NCI-H1092 treated with DMSO at 0.1 percent for 48 hours (cell line): Measurements from ENCODE around the gene HDLBP.

Experiments used
- DNase-seq: peaks from one replicate; lab custom pipeline; 2025; lab: John Stamatoyannopoulos, UW

The HDLBP gene

GRCh38 chr2:241193271-241193670, 122.2 kb downstream of the HDLBP start:
- DNase-seq: no peak

- DNase-seq: no peak
Observed at GRCh38 chr2:241191081-241191480, 124.4 kb downstream of the HDLBP start.

GRCh38 chr2:241190291-241190981, 125.0 kb downstream of the HDLBP start:
- DNase-seq: no peak

GRCh38 chr2:241189856-241190201, 125.6 kb downstream of the HDLBP start:
- DNase-seq: no peak

GRCh38 chr2:241189093-241189855, 126.2 kb downstream of the HDLBP start:
- DNase-seq: no peak

GRCh38 chr2:241188361-241189092, 126.9 kb downstream of the HDLBP start, which contains the start of gene ANO7:
Gene ANO7, plus strand, starts transcription at chr2:241188677. Its CDS starts 1,387 bp downstream, at chr2:241190064.
- DNase-seq: no peak

GRCh38 chr2:241187918-241188234, 127.6 kb downstream of the HDLBP start:
- DNase-seq: no peak

GRCh38 chr2:241187101-241187917, 128.2 kb downstream of the HDLBP start:
- no peak for DNase-seq

GRCh38 chr2:241185961-241186360, 129.5 kb downstream of the HDLBP start:
- DNase-seq: no peak

GRCh38 chr2:241184901-241185300, 130.6 kb downstream of the HDLBP start:
- no peak for DNase-seq

GRCh38 chr2:241183221-241183620, 132.3 kb downstream of the HDLBP start:
- no peak for DNase-seq

- DNase-seq: no peak
Observed at GRCh38 chr2:241182531-241183133, 132.8 kb downstream of the HDLBP start.

- no peak for DNase-seq
Observed at GRCh38 chr2:241182126-241182525, 133.3 kb downstream of the HDLBP start.

- DNase-seq: no peak
Observed at GRCh38 chr2:241180495-241180894, 135.0 kb downstream of the HDLBP start.

GRCh38 chr2:241179899-241180298, 135.6 kb downstream of the HDLBP start:
- no peak for DNase-seq

GRCh38 chr2:241178961-241179360, 136.5 kb downstream of the HDLBP start:
- DNase-seq: no peak

GRCh38 chr2:241177526-241178334, 137.7 kb downstream of the HDLBP start:
- DNase-seq: no peak
